Stimulated activated CD8-positive, alpha-beta memory T cell treated with anti-CD3 and anti-CD28 coated beads, Interleukin-7, amount 100 ng/mL, for 1 hour (primary cell): ENCODE data around the gene RWDD3.

ENCODE experiments used
- DNase-seq, 2 donors: peaks; one replicate each; pipeline ENCODE4 v3.0.0-alpha.2; 2020; ENCODE audit warnings: low read depth in 2 of 2

Gene RWDD3

GRCh38 chr1:95282518-95282895 is 48.5 kb downstream of the RWDD3 start:
- DNase-seq, result no peak

- DNase-seq, result no peak
Measured at GRCh38 chr1:95284420-95284819, 50.4 kb downstream of the RWDD3 start.

GRCh38 chr1:95286479-95286878 is 52.5 kb downstream of the RWDD3 start:
- DNase-seq, result no peak

GRCh38 chr1:95287081-95287480 is 53.1 kb downstream of the RWDD3 start:
- no peak for DNase-seq

- no peak for DNase-seq
Measured at GRCh38 chr1:95287825-95288224, 53.8 kb downstream of the RWDD3 start.
